HepG2 (cell line): Measurements from ENCODE around the gene GRIK4. TPM values are rescaled to one million over a fixed set of nuclear protein-coding genes. Genes with fewer than 3 reads are reported as not detected.
A peak's percentile ranks its signal among the peaks of the same experiment; 100 is the strongest.

ENCODE experiments used
- ATAC-seq: fragments of 200-7000 bp; cut with Tn5 transposase; 3 replicates; pipeline ENCODE4 v1.9.1; 2020; ENCODE audit warnings: mild to moderate bottlenecking, moderate library complexity
- BruUV-seq: library from RNA; stranded (reverse); fragments of 400-500 nt; replicated peaks from 2 replicates; lab custom pipeline; 2021; lab: Mats Ljungman, UMichigan
- CTCF ChIA-PET: fragments of 300-600 bp; formaldehyde crosslinking; extraction: SDS; loops from one replicate; lab custom pipeline; 2021; ENCODE audit warnings: low total read pairs, inconsistent platforms, low intra/inter-chr PET ratio; lab: Yijun Ruan, JAX
- POLR2A ChIA-PET: fragments of 350-600 bp; sonication (Branson Sonifier 250); formaldehyde crosslinking; loops from one replicate; lab custom pipeline; 2020; ENCODE audit warnings: antibody characterized with exemption, inconsistent platforms; lab: Yijun Ruan, JAX
- DNase-seq: peaks from one replicate; pipeline ENCODE4 v3.0.0-alpha.2; 2015; ENCODE audit warnings: low spot score
- FAIRE-seq: peaks from 3 replicates; lab custom pipeline; 2011; peaks lifted over from hg19 to GRCh38; lab: Jason Lieb, UNC
- H2AFZ ChIP-seq: one replicate; pipeline ENCODE4 v1.6.1; 2011; ENCODE audit warnings: low read length, inconsistent platforms
- H3K27ac ChIP-seq: fragments of 300-600 bp; 3 replicates; pipeline ENCODE4 v1.8.0; 2011; ENCODE audit warnings: mixed run types, mild to moderate bottlenecking, mixed read lengths, low read length, inconsistent platforms; ENCODE audit not compliant: insufficient read depth; ENCODE audit errors: extremely low read length
- H3K27me3 ChIP-seq, 2 experiments: fragments of 200-600 bp in 1 of 2; 2 replicates in 1 of 2; 3 replicates in 1 of 2; pipeline versions ENCODE4 v1.6.0 to v1.8.0; 2011; ENCODE audit warnings: low read length in 2 of 2, mild to moderate bottlenecking in 2 of 2, moderate library complexity in 2 of 2, inconsistent platforms in 1 of 2; ENCODE audit not compliant: insufficient read depth in 2 of 2, control insufficient read depth in 1 of 2
- H3K36me3 ChIP-seq, 2 experiments: fragments of 200-600 bp in 1 of 2; replicated peaks in 1 of 2; 2 replicates in 1 of 2; 3 replicates in 1 of 2; pipeline versions ENCODE4 v1.5.1 to v1.8.0; 2011; ENCODE audit warnings: low read length in 2 of 2, inconsistent platforms in 1 of 2; ENCODE audit not compliant: insufficient read depth in 2 of 2, control insufficient read depth in 1 of 2
- H3K4me1 ChIP-seq: 2 replicates; pipeline ENCODE4 v1.5.1; 2012; ENCODE audit warnings: low read length, inconsistent platforms; ENCODE audit not compliant: insufficient read depth
- H3K4me2 ChIP-seq: 2 replicates; pipeline ENCODE4 v1.6.0; 2011; ENCODE audit warnings: low read depth, low read length, inconsistent platforms
- H3K4me3 ChIP-seq, 3 experiments: fragments of 200-600 bp in 1 of 3; sonication (generic), shearing (Covaris generic) in 1 of 3; replicated peaks in 1 of 3; 2 replicates each; pipeline ENCODE4 v1.5.1; 2011 to 2016; ENCODE audit warnings: low read length in 3 of 3, inconsistent platforms in 2 of 3, low read depth in 2 of 3, mild to moderate bottlenecking in 2 of 3, control low read depth in 1 of 3, mixed read lengths in 1 of 3; ENCODE audit not compliant: insufficient read depth in 1 of 3
- H3K79me2 ChIP-seq: one replicate; pipeline ENCODE4 v1.6.1; 2011; ENCODE audit warnings: low read length, inconsistent platforms; ENCODE audit not compliant: insufficient read depth
- H3K9ac ChIP-seq: 2 replicates; pipeline ENCODE4 v1.6.0; 2011; ENCODE audit warnings: mild to moderate bottlenecking, low read depth, low read length, inconsistent platforms; ENCODE audit not compliant: insufficient read depth
- H3K9me3 ChIP-seq: 2 replicates; pipeline ENCODE4 v1.5.1; 2012; ENCODE audit warnings: mild to moderate bottlenecking, low read length
- H4K20me1 ChIP-seq: 2 replicates; pipeline ENCODE4 v1.6.0; 2011; ENCODE audit warnings: inconsistent platforms, mild to moderate bottlenecking, low read length, moderate library complexity; ENCODE audit not compliant: insufficient read depth
- BRCA1 ChIP-seq: sonication (generic); formaldehyde crosslinking; IDR thresholded peaks from 2 replicates; pipeline ENCODE4 v1.4.0; 2020; ENCODE audit warnings: missing genetic modification reagents
- CBFB ChIP-seq: sonication (generic); formaldehyde crosslinking; IDR thresholded peaks from 2 replicates; pipeline ENCODE4 v1.4.0; 2020; ENCODE audit warnings: missing genetic modification reagents
- CREB3 ChIP-seq: sonication (generic); formaldehyde crosslinking; IDR thresholded peaks from 2 replicates; pipeline ENCODE4 v1.5.0; 2020; ENCODE audit warnings: missing genetic modification reagents
- IRF9 ChIP-seq: sonication (generic); formaldehyde crosslinking; IDR thresholded peaks from 2 replicates; pipeline ENCODE4 v1.8.0; 2022; ENCODE audit warnings: missing genetic modification reagents, mild to moderate bottlenecking, borderline replicate concordance
- MBD4 ChIP-seq: IDR thresholded peaks from 2 replicates; pipeline ENCODE4 v1.6.1; 2012; ENCODE audit warnings: low read length, inconsistent platforms, borderline replicate concordance
- NR2F6 ChIP-seq, 2 experiments: IDR thresholded peaks; 2 replicates each; pipeline ENCODE4 v1.6.1; 2016; ENCODE audit warnings: antibody characterized with exemption in 1 of 2, mild to moderate bottlenecking in 1 of 2
- TFE3 ChIP-seq: IDR thresholded peaks from 2 replicates; pipeline ENCODE4 v1.6.1; 2016
- XRCC5 ChIP-seq: fragments of 200-400 bp; formaldehyde crosslinking; optimal IDR thresholded peaks from 2 replicates; pipeline ENCODE3; 2017; ENCODE audit warnings: mild to moderate bottlenecking, low read length
- ZNF629 ChIP-seq: sonication (generic); formaldehyde crosslinking; conservative IDR thresholded peaks from 2 replicates; pipeline ENCODE4 v1.5.0; 2020; ENCODE audit warnings: missing genetic modification reagents
- ZNF782 ChIP-seq: sonication (generic); formaldehyde crosslinking; IDR thresholded peaks from 2 replicates; pipeline ENCODE4 v1.4.0; 2020; ENCODE audit warnings: missing genetic modification reagents, mild to moderate bottlenecking, borderline replicate concordance
- WGBS: methylation state at CpG from one replicate; pipeline ENCODE4 v1.1.6; 2017; ENCODE audit warnings: low lambda C conversion rate; 5-methylcytosine and 5-hydroxymethylcytosine counted together
- in situ Hi-C: cut with HindIII; loops from 2 replicates; pipeline ENCODE4 v1.10.0; 2017; ENCODE audit warnings: low pct_unique_long_range_greater_than_20kb; ENCODE audit not compliant: extremely low pct_ligation_motif_present
- intact Hi-C: fragments of 100-400 bp; cut with micrococcal nuclease; formaldehyde crosslinking; loops from one replicate; pipeline ENCODE4 v1.10.0; 2022; ENCODE audit not compliant: unreplicated experiment
- polyA plus RNA-seq, 8 experiments: library from polyadenylated mRNA; depleted of rRNA in 3 of 8; stranded (reverse) in 7 of 8; unstranded in 1 of 8; fragments of >200 nt; fragmentation: Illumina TruSeq in 4 of 8; extraction: Trizol in 4 of 8; gene quantifications; 2 replicates each; pipeline versions ENCODE4 v1.2.1 to v1.2.3, GENCODE V29; 2011 to 2016; ENCODE audit warnings: low read depth in 4 of 8, missing spikeins in 1 of 8, mixed read lengths in 1 of 8; ENCODE audit not compliant: insufficient read depth in 1 of 8
- total RNA-seq, 5 experiments: library from RNA; depleted of rRNA; stranded (reverse); fragments of >200 nt; fragmentation: Illumina TruSeq; extraction: Trizol; gene quantifications; 2 replicates each; pipeline ENCODE4 v1.2.3, GENCODE V29; 2016; ENCODE audit warnings: low read depth in 1 of 5
- TF ChIP-seq, protein P1 (sequence below), 2 experiments: sonication (generic) in 1 of 2; formaldehyde crosslinking in 1 of 2; IDR thresholded peaks; 2 replicates each; pipeline versions ENCODE4 v1.4.0 to v1.6.1; 2018 to 2020; ENCODE audit warnings: missing genetic modification reagents in 2 of 2, borderline replicate concordance in 1 of 2, low read depth in 1 of 2, mild to moderate bottlenecking in 1 of 2, missing biosample characterization in 1 of 2

GRIK4 gene
- total and polyA plus RNA-seq, 2 of the 13 experiments (the other 11 are each of a cell fraction or from before 2014, with no cell fraction given): 0.04 to 0.07 TPM

DNA sequence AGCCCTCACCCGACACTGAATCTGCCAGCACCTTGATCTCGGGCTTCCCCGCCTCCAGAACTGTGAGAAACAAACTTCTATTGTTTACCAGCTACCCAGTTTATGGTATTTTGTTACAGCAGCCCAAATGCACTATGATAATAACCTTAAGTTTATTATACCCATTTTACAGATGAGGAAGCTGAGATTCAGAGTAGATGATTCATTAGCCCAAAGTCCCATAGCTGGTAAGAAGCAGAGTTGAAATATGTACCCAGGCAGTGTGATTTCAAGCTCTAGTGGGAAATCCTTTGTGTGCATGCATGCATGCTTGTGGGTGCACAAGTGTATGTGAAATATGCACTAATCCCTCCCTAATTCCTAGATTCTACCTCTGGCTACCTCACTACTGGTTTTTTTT is 7.9 kb downstream of the GRIK4 start:
- 33% methylated on average over 3 of the region's 3 CpGs for WGBS
- Histone ChIP-seq H3K9me3 (no peaks in the 10 kb centered on the region), H3K4me1 (peaks cover 33% of the 10 kb centered on the region), H3K79me2 (no peaks in the 10 kb centered on the region), H3K36me3 (no peaks in the 10 kb centered on the region), H3K27ac (no peak overlapping the region), H3K9ac (no peak overlapping the region), H3K4me3 (no peak overlapping the region), H3K27me3 (peaks cover 4 to 58% of the 10 kb centered on the region in 2 experiments), H2AFZ (no peak overlapping the region), H3K4me2 (no peak overlapping the region), H4K20me1 (no peaks in the 10 kb centered on the region)
- CTCF ChIA-PET: no interaction called here
- ATAC-seq: no peak
- no TSS peak for BruUV-seq
- no peak for FAIRE-seq
- POLR2A ChIA-PET: no interaction called here
- in situ Hi-C loops: loop anchor here (10.0 kb wide), 1 partner anchor 285 kb away; no protein-coding TSS in a partner anchor
- intact Hi-C loops: loop anchor here (10.0 kb wide), 2 partner anchors 285 to 405 kb away; no protein-coding TSS in a partner anchor
- DNase-seq: no peak
- TF ChIP-seq TFE3 (CRISPR knock-in tag): no peak
- TF ChIP-seq ZNF629: peak; percentile 67

- H2AFZ ChIP-seq: no peak overlapping the region
- CTCF ChIA-PET: no interaction called here
- H3K9me3 ChIP-seq: no peaks in the 10 kb centered on the region
- intact Hi-C loops (no loop called here), in situ Hi-C loops (no loop called here)
- BruUV-seq: no TSS peak
- POLR2A ChIA-PET: no interaction called here
- no peaks in the 10 kb centered on the region for H3K36me3 ChIP-seq
- ATAC-seq: no peak
- no peak overlapping the region for H3K27ac ChIP-seq
- peaks cover 33% of the 10 kb centered on the region for H3K4me1 ChIP-seq
- 80% methylated on average over 16 of the region's 16 CpGs for WGBS
- H3K4me2 ChIP-seq: no peak overlapping the region
- no peaks in the 10 kb centered on the region for H4K20me1 ChIP-seq
- FAIRE-seq: no peak
- H3K79me2 ChIP-seq: no peaks in the 10 kb centered on the region
- no peak overlapping the region for H3K4me3 ChIP-seq
- peaks cover 4 to 54% of the 10 kb centered on the region in 2 experiments; a peak in 4 of 5 replicates for H3K27me3 ChIP-seq
- H3K9ac ChIP-seq: no peak overlapping the region
- DNase-seq: no peak
- no peak for TF ChIP-seq NR2F6 (IDR thresholded peaks at IDR 0.05)
- no peak for TF ChIP-seq NR2F6 (CRISPR knock-in tag; IDR thresholded peaks at IDR 0.05)
- no peak for TF ChIP-seq CBFB
- TF ChIP-seq, protein P1, sequence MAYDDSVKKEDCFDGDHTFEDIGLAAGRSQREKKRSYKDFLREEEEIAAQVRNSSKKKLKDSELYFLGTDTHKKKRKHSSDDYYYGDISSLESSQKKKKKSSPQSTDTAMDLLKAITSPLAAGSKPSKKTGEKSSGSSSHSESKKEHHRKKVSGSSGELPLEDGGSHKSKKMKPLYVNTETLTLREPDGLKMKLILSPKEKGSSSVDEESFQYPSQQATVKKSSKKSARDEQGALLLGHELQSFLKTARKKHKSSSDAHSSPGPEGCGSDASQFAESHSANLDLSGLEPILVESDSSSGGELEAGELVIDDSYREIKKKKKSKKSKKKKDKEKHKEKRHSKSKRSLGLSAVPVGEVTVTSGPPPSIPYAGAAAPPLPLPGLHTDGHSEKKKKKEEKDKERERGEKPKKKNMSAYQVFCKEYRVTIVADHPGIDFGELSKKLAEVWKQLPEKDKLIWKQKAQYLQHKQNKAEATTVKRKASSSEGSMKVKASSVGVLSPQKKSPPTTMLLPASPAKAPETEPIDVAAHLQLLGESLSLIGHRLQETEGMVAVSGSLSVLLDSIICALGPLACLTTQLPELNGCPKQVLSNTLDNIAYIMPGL (CRISPR knock-in tag; IDR thresholded peaks at IDR 0.05; ENCODE audit: borderline replicate concordance in 1 of 2, low read depth in 1 of 2): no peak
- no peak for TF ChIP-seq XRCC5
- TF ChIP-seq BRCA1 (CRISPR knock-in tag): no peak
- no peak for TF ChIP-seq ZNF782 (CRISPR knock-in tag)
- no peak for TF ChIP-seq MBD4
- TF ChIP-seq IRF9: no peak
- no peak for TF ChIP-seq CREB3
These were observed 8.7 kb downstream of the GRIK4 start for GRCh38 chr11:120520091-120520822.
